Mucosa of descending colon (tissue), 3 donors: ENCODE measurements around the gene ARF5. TPM values are rescaled to one million over a fixed set of nuclear protein-coding genes. Genes with fewer than 3 reads are reported as not detected.
A peak's percentile ranks its signal among the peaks of the same experiment; 100 is the strongest.

ENCODE experiments used
- ATAC-seq: fragments of 200-7000 bp; cut with Tn5 transposase; one replicate; pipeline ENCODE4 v1.9.1; 2020; ENCODE audit warnings: mild to moderate bottlenecking, moderate library complexity
- DNase-seq, 3 donors: peaks; one replicate each; pipeline ENCODE4 v3.0.0-alpha.2; 2020
- H3K36me3 ChIP-seq: fragments of 200-600 bp; one replicate; pipeline ENCODE4 v1.8.0; 2021; ENCODE audit warnings: low read depth, mild to moderate bottlenecking
- H3K4me1 ChIP-seq: fragments of 200-600 bp; one replicate; pipeline ENCODE4 v1.8.0; 2021; ENCODE audit warnings: low read depth, mild to moderate bottlenecking
- H3K4me3 ChIP-seq: fragments of 200-600 bp; one replicate; pipeline ENCODE4 v1.8.0; 2021; ENCODE audit warnings: mild to moderate bottlenecking
- H3K9me3 ChIP-seq: fragments of 200-600 bp; one replicate; pipeline ENCODE4 v1.8.0; 2021; ENCODE audit warnings: mild to moderate bottlenecking
- intact Hi-C, 2 donors: fragments of 100-400 bp; cut with DNase I in 1 of 2; cut with micrococcal nuclease in 1 of 2; formaldehyde crosslinking; loops; one replicate each; pipeline versions ENCODE4 v1.11.0 to v1.11.1; 2022; cut with DNase I, micrococcal nuclease
- total RNA-seq, 3 donors: library from RNA; stranded (reverse); fragmentation: NEBNext Ultra II Directional in 2 of 3; extraction: Animal tissue kit (Norgen Biotek cat#: 25700) in 2 of 3; gene quantifications; one replicate each; pipeline versions ENCODE4 v1.2.1 to v1.2.4, GENCODE V29; 2021 to 2023
- TF ChIP-seq, protein P1 (sequence below): fragments of 200-600 bp; IDR thresholded peaks from one replicate; pipeline ENCODE4 v1.8.0; 2022; ENCODE audit warnings: antibody characterized with exemption, mild to moderate bottlenecking
- donor health status: DM: no; HTN: no; CAD: no; lungs with moderate emphysema.
- donor health status: DM: no; HTN: no; CAD: no.
- donor health status: DM: no; HTN: yes; CAD: no.

Gene ARF5
- total RNA-seq, 3 donors from 2014 or later: 94.3 to 160 (median 141) TPM

DNA sequence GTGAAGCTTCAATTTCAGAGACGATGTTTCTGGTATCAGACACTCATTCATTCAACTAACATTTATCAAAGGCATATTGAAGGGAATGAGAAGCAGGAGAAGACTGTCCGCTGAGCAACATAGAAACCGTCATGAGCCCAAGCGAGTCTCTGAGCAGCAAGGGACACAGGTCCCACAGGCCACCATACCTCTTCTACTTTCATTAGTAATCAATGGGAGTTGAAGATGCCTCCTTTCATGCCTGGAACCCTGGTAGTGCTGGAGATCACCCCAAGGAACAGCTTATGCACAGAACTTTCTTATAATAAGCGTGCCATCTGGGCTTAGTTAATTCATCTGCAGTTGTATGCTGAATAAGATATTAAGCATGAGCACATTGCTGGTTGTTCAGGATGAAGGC is 28.5 kb downstream of the ARF5 start:
- TF ChIP-seq, protein P1, sequence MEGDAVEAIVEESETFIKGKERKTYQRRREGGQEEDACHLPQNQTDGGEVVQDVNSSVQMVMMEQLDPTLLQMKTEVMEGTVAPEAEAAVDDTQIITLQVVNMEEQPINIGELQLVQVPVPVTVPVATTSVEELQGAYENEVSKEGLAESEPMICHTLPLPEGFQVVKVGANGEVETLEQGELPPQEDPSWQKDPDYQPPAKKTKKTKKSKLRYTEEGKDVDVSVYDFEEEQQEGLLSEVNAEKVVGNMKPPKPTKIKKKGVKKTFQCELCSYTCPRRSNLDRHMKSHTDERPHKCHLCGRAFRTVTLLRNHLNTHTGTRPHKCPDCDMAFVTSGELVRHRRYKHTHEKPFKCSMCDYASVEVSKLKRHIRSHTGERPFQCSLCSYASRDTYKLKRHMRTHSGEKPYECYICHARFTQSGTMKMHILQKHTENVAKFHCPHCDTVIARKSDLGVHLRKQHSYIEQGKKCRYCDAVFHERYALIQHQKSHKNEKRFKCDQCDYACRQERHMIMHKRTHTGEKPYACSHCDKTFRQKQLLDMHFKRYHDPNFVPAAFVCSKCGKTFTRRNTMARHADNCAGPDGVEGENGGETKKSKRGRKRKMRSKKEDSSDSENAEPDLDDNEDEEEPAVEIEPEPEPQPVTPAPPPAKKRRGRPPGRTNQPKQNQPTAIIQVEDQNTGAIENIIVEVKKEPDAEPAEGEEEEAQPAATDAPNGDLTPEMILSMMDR: no peak
- Histone ChIP-seq H3K4me3 (no peak overlapping the region), H3K9me3 (no peaks in the 10 kb centered on the region), H3K4me1 (no peaks in the 10 kb centered on the region), H3K36me3 (no peaks in the 10 kb centered on the region)
- DNase-seq (no peak), ATAC-seq (no peak)
- intact Hi-C loops: no loop called here

DNA sequence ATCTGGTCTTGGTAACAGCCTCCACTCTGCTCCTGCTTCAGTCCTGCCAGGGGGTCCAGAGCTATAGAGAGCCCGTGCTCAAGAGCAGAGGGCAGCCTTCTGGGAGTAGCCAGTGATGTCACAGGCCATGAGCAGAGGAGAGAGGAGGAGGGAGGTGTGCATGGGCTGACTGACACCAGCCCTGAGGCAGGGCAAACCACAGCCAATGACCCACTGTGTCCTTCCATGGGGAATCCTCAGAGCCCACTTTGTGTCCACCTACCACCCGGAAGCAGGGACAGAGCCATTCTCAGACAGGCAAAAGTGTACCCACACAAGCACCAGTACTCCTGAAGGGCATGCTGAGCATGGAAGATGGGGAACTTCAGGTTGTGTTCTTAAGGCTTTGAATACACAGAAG is 29.8 kb downstream of the ARF5 start, which contains the start of gene PAX4:
PAX4 (minus strand) TSS at position 101 of the 400 bp plus-strand sequence. CDS start 2,214 bp downstream, outside the sequence.
- no peaks in the 10 kb centered on the region for H3K36me3 ChIP-seq
- TF ChIP-seq, protein P1: no peak
- intact Hi-C loops: no loop called here
- no peaks in the 10 kb centered on the region for H3K4me1 ChIP-seq
- ATAC-seq: no peak
- H3K9me3 ChIP-seq: no peaks in the 10 kb centered on the region
- no peak for DNase-seq
- no peak within 1 kb of the TSS for H3K4me3 ChIP-seq

DNA sequence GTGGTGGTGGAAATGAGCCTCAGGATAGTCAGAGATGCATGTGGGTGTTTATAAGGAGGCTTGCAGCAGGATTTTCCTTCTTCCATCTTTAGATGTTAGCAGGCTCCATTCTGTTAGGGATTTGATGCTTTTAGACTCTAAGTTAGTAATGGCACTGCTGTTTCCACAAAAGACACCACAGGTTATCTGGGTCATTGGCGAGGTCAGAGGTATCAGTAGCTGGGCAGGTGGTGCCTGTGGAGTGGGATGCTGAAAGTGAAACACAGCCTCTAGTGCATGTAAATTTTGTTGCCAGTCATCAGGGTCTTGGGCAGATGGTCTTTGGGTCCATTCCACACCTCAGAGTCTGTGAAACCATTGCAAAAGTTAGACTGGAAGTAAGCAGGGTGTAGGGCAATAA is 30.6 kb downstream of the ARF5 start:
- Histone ChIP-seq H3K4me3 (no peak overlapping the region), H3K4me1 (no peaks in the 10 kb centered on the region), H3K9me3 (no peaks in the 10 kb centered on the region), H3K36me3 (no peaks in the 10 kb centered on the region)
- intact Hi-C loops: no loop called here
- ATAC-seq (no peak), DNase-seq (no peak)
- TF ChIP-seq, protein P1: no peak

DNA sequence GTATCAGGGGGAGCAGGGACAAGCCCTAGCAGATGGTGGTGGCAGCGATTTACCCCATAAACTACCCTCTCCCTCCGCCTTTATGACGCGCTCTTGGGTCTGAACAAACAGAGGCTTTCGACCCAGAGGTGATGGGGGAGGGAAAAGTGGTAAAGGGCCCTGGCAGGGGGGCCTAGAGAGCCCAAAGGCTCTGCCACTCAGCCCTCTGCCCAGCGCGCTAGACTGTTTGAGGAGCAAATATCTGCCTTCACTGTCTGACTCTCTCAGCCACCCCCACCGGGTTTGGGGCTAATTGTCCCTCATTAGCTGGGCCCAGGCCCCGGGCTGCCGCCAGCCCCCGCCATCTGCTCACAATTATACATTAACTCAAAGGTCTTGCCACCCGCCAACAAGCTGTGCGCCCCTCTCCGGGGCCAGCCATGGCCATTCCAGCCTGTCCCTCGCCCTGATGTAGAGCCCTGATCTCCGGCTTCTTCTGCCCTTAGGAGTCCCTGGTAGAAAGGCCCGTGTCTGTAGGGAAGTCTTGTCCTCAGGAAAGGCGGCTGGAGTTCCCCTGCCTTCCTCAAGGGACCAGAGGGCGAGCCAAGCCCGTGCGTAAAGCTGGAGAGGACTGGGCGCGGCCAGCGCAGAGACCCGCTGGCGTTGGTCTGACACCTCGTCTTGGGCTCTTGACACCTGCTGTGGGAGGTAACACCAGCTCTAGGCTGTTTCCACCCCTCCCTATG is 31.6 kb downstream of the ARF5 start:
- peak; percentile 18 for ATAC-seq
- no peak for DNase-seq

DNA sequence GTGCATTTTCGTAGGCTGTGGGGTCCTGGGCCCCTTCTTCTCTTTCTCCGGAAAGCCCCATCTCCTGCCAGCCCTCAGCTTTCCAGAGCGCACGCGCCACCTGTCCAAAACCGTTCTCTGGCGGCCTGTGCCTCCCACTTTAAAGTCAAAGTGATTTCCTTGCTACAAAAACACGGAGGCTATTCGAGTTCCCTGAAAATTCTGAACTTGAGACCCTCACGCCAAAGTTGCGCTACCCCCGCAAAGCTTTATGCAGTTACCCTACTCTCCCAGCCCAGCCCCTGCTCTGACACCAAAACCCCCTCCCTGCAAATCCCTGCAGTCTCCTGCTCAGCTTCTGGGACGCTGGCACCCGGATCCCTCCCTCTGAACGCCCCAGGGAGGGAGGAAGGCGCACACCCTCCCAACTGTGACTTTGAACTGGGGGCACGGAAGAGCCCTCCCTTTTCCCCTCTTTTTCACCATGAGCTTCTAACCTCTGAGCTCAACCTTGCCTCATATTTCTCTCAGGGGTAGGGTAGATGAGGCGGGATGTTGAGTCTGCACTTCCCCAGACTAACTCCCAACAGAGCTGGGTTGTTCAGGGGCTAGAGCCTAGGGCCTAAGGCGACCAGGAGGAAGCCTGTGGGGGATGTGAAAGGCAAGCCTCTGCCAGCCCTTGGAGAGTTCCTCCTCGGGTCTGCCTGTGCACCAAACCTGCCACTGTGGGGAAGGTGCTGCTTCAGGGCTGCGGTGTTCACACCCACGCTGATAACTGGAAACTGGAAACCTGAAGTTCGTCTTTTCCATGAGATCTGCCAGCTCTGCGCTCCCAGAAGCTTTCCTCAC is 32.4 kb downstream of the ARF5 start:
- Histone ChIP-seq H3K9me3 (no peaks in the 10 kb centered on the region), H3K4me1 (no peaks in the 10 kb centered on the region), H3K36me3 (no peaks in the 10 kb centered on the region), H3K4me3 (no peak overlapping the region)
- DNase-seq: no peak
- no peak for ATAC-seq
- TF ChIP-seq, protein P1: no peak
- intact Hi-C loops: no loop called here

More for the DNA sequence above, 31.6 kb downstream of the ARF5 start:
- no peaks in the 10 kb centered on the region for H3K4me1 ChIP-seq
- H3K9me3 ChIP-seq: no peaks in the 10 kb centered on the region
- intact Hi-C loops: no loop called here
- H3K36me3 ChIP-seq: no peaks in the 10 kb centered on the region
- no peak overlapping the region for H3K4me3 ChIP-seq
- TF ChIP-seq, protein P1: no peak
